Body of pancreas (tissue), 4 donors: ENCODE results near the gene TMEM187. TPM values are rescaled to one million over a fixed set of nuclear protein-coding genes. Genes with fewer than 3 reads are reported as not detected.

ENCODE experiments used
- ATAC-seq: fragments of 150-250 bp; one replicate; pipeline ENCODE4 v1.9.1; 2016
- DNase-seq, 4 donors: peaks; one replicate each; pipeline ENCODE4 v3.0.0-alpha.2; 2019
- H3K27ac ChIP-seq, 4 donors: fragments of 200-600 bp; sonication (generic); 1 replicate in 3 of 4; 2 replicates in 1 of 4; pipeline versions ENCODE4 v1.5.1 to v1.6.1; 2016 to 2019; ENCODE audit warnings: mild to moderate bottlenecking in 1 of 4, mixed read lengths in 1 of 4, moderate library complexity in 1 of 4
- H3K27me3 ChIP-seq, 2 donors: fragments of 200-600 bp; sonication (generic); one replicate each; pipeline ENCODE4 v1.6.0; 2016; ENCODE audit warnings: mild to moderate bottlenecking in 1 of 2
- H3K36me3 ChIP-seq, 2 donors: fragments of 200-600 bp; sonication (generic); replicated peaks in 1 of 2; 2 replicates each; pipeline ENCODE4 v1.5.1; 2016; ENCODE audit warnings: low read depth in 2 of 2; ENCODE audit not compliant: insufficient read depth in 1 of 2
- H3K4me1 ChIP-seq: fragments of 200-600 bp; sonication (generic); one replicate; pipeline ENCODE4 v1.6.0; 2016
- H3K4me3 ChIP-seq, 2 donors: fragments of 200-600 bp; sonication (generic); 1 replicate in 1 of 2; 2 replicates in 1 of 2; pipeline ENCODE4 v1.5.1; 2016 to 2019
- H3K9me3 ChIP-seq, 3 donors: fragments of 200-600 bp; sonication (generic); 1 replicate in 2 of 3; 2 replicates in 1 of 3; pipeline ENCODE4 v1.5.1; 2016
- CTCF ChIP-seq, 7 experiments: fragments of 450-650 bp in 4 of 7; fragments of 200-600 bp in 3 of 7; sonication (generic) in 3 of 7; IDR thresholded peaks; one replicate each; pipeline ENCODE4 v1.5.1; 2016 to 2019; ENCODE audit warnings: antibody characterized with exemption in 7 of 7
- POLR2A ChIP-seq, 3 donors: fragments of 450-650 bp; IDR thresholded peaks; one replicate each; pipeline ENCODE4 v1.6.1; 2016; ENCODE audit warnings: antibody characterized with exemption in 3 of 3, mild to moderate bottlenecking in 2 of 3
- WGBS, 2 donors: methylation state at CpG; one replicate each; pipeline ENCODE4 v1.1.5; 2017; 5-methylcytosine and 5-hydroxymethylcytosine counted together
- intact Hi-C: fragments of 100-400 bp; cut with DNase I; formaldehyde crosslinking; loops from one replicate; pipeline ENCODE4 v1.15.1; 2023
- microRNA counts, 2 donors: library from miRNA; unstranded; fragments of <30 nt; microRNA quantifications; one replicate each; lab custom pipeline; 2017
- microRNA-seq, 2 donors: library from miRNA; unstranded; fragments of <30 nt; microRNA quantifications; one replicate each; pipeline ENCODE4, GENCODE V29; 2016; ENCODE audit warnings: borderline number of aligned reads in 2 of 2, borderline replicate concordance in 2 of 2
- small RNA-seq: library from RNA; depleted of rRNA; stranded (forward); fragments of <200 nt; gene quantifications from one replicate; pipeline ENCODE3, GENCODE V24; 2016
- total RNA-seq, 2 donors: library from RNA; depleted of rRNA; stranded (reverse); fragments of >200 nt; gene quantifications; one replicate each; pipeline ENCODE4 v1.1.0, GENCODE V29; 2016

Gene TMEM187
- total RNA-seq, 2 donors from 2014 or later = 8.8 to 10.9 TPM

GRCh38 chrX:154030715-154031305, 58.3 kb downstream of the TMEM187 start:
- H3K27ac ChIP-seq = no peak overlapping the region
- WGBS, 2 donors = 85 to 92% methylated on average over 4 to 15 of the region's 29 CpGs
- intact Hi-C loops = no loop called here
- TF ChIP-seq POLR2A (IDR thresholded peaks at IDR 0.05) (no peak), CTCF (IDR thresholded peaks at IDR 0.05) (no peak)
- ATAC-seq (no peak), DNase-seq (no peak)
- no peaks in the 10 kb centered on the region for H3K27me3 ChIP-seq
- H3K9me3 ChIP-seq = no peaks in the 10 kb centered on the region
- H3K36me3 ChIP-seq = no peaks in the 10 kb centered on the region
- peaks cover 6% of the 10 kb centered on the region for H3K4me1 ChIP-seq
- H3K4me3 ChIP-seq = no peak overlapping the region

- Histone ChIP-seq H3K9me3 (no peaks in the 10 kb centered on the region), H3K27ac (no peak overlapping the region), H3K36me3 (no peaks in the 10 kb centered on the region), H3K4me3 (no peak overlapping the region), H3K27me3 (no peaks in the 10 kb centered on the region), H3K4me1 (peaks cover 6% of the 10 kb centered on the region)
- no peak for ATAC-seq
- DNase-seq = no peak
- TF ChIP-seq CTCF (IDR thresholded peaks at IDR 0.05) = no peak
- intact Hi-C loops = no loop called here
- 73 to 85% methylated on average over 4 to 10 of the region's 11 CpGs for WGBS, 2 donors
Observed at GRCh38 chrX:154032160-154032559, 59.6 kb downstream of the TMEM187 start.

GRCh38 chrX:154032653-154033052, 60.1 kb downstream of the TMEM187 start:
- TF ChIP-seq POLR2A (IDR thresholded peaks at IDR 0.05) (no peak), CTCF (IDR thresholded peaks at IDR 0.05) (no peak)
- no peak overlapping the region for H3K4me3 ChIP-seq
- ATAC-seq (no peak), DNase-seq (no peak)
- no peaks in the 10 kb centered on the region for H3K9me3 ChIP-seq
- WGBS, 2 donors = 75% methylated on average over 7 of the region's 9 CpGs; no CpG with 5 or more reads in 1 of the 2 donors
- no peaks in the 10 kb centered on the region for H3K27me3 ChIP-seq
- no peaks in the 10 kb centered on the region for H3K36me3 ChIP-seq
- H3K27ac ChIP-seq = no peak overlapping the region
- intact Hi-C loops = no loop called here
- peaks cover 6% of the 10 kb centered on the region for H3K4me1 ChIP-seq

MicroRNA genes within 50 kb of the gene (microRNA counts, 767-probe panel; counts per million panel counts)
- 0 to 736 counts per million in 2 donors for microRNA hsa-miR-718 (lab: Ali Mortazavi, UCI)

Small RNAs within 50 kb of the gene (microRNA-seq; reads per million reads assigned to microRNA genes)
- gene MIR3202-1 (0 reads per million in 2 donors), gene MIR3202-2 (0 reads per million in 2 donors), gene MIR718 (0 reads per million in 2 donors)

Small RNAs within 50 kb of the gene (small RNA-seq; reads per million reads assigned to genes)
- gene MIR3202-1 = 0.89 reads per million, percentile 31 among the genes with 10 or more reads in this experiment

Other genes with a start within 250 kb of the TMEM187 start
- gene BCAP31, start 248.4 kb upstream of the TMEM187 start, total RNA-seq = 10 to 100 TPM; 64.6 TPM
- gene ABCD1, start 247.9 kb upstream of the TMEM187 start, total RNA-seq = 10 to 100 TPM; 11.2 to 31.6 TPM
- gene PLXNB3, start 208.5 kb upstream of the TMEM187 start, total RNA-seq = 10 to 100 TPM in 1 of 2 donors, 1 to 10 TPM in 1; 4.2 to 13.2 TPM
- not detected for gene SRPK3, start 191.7 kb upstream of the TMEM187 start, total RNA-seq
- gene IDH3G, start 178.4 kb upstream of the TMEM187 start, total RNA-seq = 10 to 100 TPM; 25.2 to 27.7 TPM
- 100 to 1,000 TPM; 115 to 238 TPM for gene SSR4, start 178.1 kb upstream of the TMEM187 start, total RNA-seq
- 1 to 10 TPM; 1.6 to 2.6 TPM for gene PDZD4, start 142.2 kb upstream of the TMEM187 start, total RNA-seq
- gene L1CAM, start 86.6 kb upstream of the TMEM187 start, total RNA-seq = 1 to 10 TPM; 1.8 to 7.9 TPM
- gene AVPR2, start 68.1 kb upstream of the TMEM187 start, total RNA-seq = under 1 TPM; 0.66 to 0.78 TPM
- gene ARHGAP4, start 46.5 kb upstream of the TMEM187 start, total RNA-seq = 10 to 100 TPM in 1 of 2 donors, 1 to 10 TPM in 1; 8.6 to 16.6 TPM
- gene NAA10, start 37.7 kb upstream of the TMEM187 start, total RNA-seq = 10 to 100 TPM; 30.3 to 74.7 TPM
- gene RENBP, start 28.1 kb upstream of the TMEM187 start, total RNA-seq = 1 to 10 TPM in 1 of 2 donors, under 1 TPM in 1; 0.66 to 6.0 TPM
- gene HCFC1, start 936 bp upstream of the TMEM187 start, total RNA-seq = 10 to 100 TPM; 16.6 to 62.6 TPM
- 100 to 1,000 TPM in 1 of 2 donors, 10 to 100 TPM in 1; 51.6 to 105 TPM for gene IRAK1, start 47.1 kb downstream of the TMEM187 start, total RNA-seq
- gene MECP2, start 125.0 kb downstream of the TMEM187 start, total RNA-seq = 10 to 100 TPM; 27.8 to 36.3 TPM
- not detected for gene OPN1LW, start 171.5 kb downstream of the TMEM187 start, total RNA-seq
- not detected for gene OPN1MW, start 209.8 kb downstream of the TMEM187 start, total RNA-seq
- not detected for gene OPN1MW2, start 247.0 kb downstream of the TMEM187 start, total RNA-seq